ENCODE data around the gene RNF151. TPM values are rescaled to one million over a fixed set of nuclear protein-coding genes. Genes with fewer than 3 reads are reported as not detected.

The RNF151 gene
- total and polyA plus RNA-seq, 2 of the 13 experiments (the other 11 are each of a cell fraction or from before 2014, with no cell fraction given) = not detected

DNA sequence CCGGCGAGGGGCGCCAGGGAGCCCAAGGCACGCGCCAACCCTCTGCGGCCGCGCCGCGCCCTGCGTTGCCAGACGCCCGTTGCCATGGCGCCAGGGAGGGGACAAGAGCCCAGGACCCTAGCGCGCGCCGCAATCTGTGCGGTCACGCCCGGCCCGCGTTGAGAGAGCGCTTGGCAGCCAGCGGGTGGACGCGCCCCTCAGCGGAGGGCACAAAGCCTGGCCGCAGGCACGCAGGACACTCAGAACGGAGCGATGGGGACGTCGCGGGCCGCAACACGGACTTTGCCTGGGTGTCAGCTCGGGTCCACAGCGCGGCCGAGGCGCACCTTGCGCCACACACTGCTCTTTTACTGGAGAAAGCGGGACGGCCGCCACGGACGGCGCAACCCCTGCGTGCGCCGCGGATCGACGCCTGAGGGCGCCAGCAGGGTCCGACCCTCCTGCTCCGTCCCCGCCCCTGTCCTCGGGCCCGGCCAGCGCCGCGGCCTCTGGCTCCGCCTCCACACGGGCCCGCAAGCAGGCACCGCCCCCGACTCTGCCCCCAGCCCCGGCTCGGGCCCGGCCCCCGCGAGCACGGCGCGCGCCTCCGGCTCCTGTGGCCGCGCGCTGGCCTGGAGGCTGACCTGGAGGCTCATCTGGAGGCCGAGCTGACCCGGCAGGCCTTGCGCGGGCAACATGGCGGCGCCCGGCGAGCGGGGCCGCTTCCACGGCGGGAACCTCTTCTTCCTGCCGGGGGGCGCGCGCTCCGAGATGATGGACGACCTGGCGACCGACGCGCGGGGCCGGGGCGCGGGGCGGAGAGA is 17.1 kb downstream of the RNF151 start, which contains the start of gene GFER (continued):
- TF ChIP-seq ZNF350 (CRISPR knock-in tag; IDR thresholded peaks at IDR 0.05; ENCODE audit: borderline replicate concordance, low read depth) (no peak; the same call in 1 of the 2 replicates), SETDB1 (CRISPR knock-in tag; IDR thresholded peaks at IDR 0.05; ENCODE audit: borderline replicate concordance) (no peak), NR1H2 (CRISPR knock-in tag; IDR thresholded peaks at IDR 0.05; ENCODE audit: borderline replicate concordance, low read depth) (no peak), ZNF629 (CRISPR knock-in tag; conservative IDR thresholded peaks at IDR 0.05) (no peak)
- TF ChIP-seq, protein P1, sequence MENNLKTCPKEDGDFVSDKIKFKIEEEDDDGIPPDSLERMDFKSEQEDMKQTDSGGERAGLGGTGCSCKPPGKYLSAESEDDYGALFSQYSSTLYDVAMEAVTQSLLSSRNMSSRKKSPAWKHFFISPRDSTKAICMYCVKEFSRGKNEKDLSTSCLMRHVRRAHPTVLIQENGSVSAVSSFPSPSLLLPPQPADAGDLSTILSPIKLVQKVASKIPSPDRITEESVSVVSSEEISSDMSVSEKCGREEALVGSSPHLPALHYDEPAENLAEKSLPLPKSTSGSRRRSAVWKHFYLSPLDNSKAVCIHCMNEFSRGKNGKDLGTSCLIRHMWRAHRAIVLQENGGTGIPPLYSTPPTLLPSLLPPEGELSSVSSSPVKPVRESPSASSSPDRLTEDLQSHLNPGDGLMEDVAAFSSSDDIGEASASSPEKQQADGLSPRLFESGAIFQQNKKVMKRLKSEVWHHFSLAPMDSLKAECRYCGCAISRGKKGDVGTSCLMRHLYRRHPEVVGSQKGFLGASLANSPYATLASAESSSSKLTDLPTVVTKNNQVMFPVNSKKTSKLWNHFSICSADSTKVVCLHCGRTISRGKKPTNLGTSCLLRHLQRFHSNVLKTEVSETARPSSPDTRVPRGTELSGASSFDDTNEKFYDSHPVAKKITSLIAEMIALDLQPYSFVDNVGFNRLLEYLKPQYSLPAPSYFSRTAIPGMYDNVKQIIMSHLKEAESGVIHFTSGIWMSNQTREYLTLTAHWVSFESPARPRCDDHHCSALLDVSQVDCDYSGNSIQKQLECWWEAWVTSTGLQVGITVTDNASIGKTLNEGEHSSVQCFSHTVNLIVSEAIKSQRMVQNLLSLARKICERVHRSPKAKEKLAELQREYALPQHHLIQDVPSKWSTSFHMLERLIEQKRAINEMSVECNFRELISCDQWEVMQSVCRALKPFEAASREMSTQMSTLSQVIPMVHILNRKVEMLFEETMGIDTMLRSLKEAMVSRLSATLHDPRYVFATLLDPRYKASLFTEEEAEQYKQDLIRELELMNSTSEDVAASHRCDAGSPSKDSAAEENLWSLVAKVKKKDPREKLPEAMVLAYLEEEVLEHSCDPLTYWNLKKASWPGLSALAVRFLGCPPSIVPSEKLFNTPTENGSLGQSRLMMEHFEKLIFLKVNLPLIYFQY (CRISPR knock-in tag; IDR thresholded peaks at IDR 0.05; ENCODE audit: borderline replicate concordance) = peak; percentile 48; the same call in 1 of the 2 replicates

All from HepG2 (cell line).